Hepatocyte (in vitro differentiated cells): ENCODE measurements around the gene ZFTA. TPM values are rescaled to one million over a fixed set of nuclear protein-coding genes. Genes with fewer than 3 reads are reported as not detected.

Source experiments
- DNase-seq: peaks from one replicate; pipeline ENCODE4 v3.0.0-alpha.2; 2016; ENCODE audit warnings: low spot score
- H2AFZ ChIP-seq: fragments of 200-600 bp; sonication (generic); 2 replicates; pipeline ENCODE4 v1.6.0; 2016; ENCODE audit warnings: antibody characterized with exemption, mild to moderate bottlenecking
- H3K27ac ChIP-seq: fragments of 200-600 bp; sonication (generic); 2 replicates; pipeline ENCODE4 v1.5.1; 2016; ENCODE audit warnings: mild to moderate bottlenecking
- H3K27me3 ChIP-seq: fragments of 200-600 bp; sonication (generic); 2 replicates; pipeline ENCODE4 v1.6.1; 2016
- H3K36me3 ChIP-seq: fragments of 200-600 bp; sonication (generic); replicated peaks from 2 replicates; pipeline ENCODE4 v1.5.1; 2016; ENCODE audit warnings: low read depth; ENCODE audit not compliant: insufficient read depth
- H3K4me1 ChIP-seq: fragments of 200-600 bp; sonication (generic); 2 replicates; pipeline ENCODE4 v1.5.1; 2016; ENCODE audit warnings: mild to moderate bottlenecking, moderate library complexity; ENCODE audit not compliant: insufficient read depth
- H3K4me2 ChIP-seq: fragments of 200-600 bp; sonication (generic); 2 replicates; pipeline ENCODE4 v1.6.0; 2016
- H3K4me3 ChIP-seq: fragments of 200-600 bp; sonication (generic); 2 replicates; pipeline ENCODE4 v1.5.1; 2016; ENCODE audit warnings: mild to moderate bottlenecking
- H3K79me2 ChIP-seq: fragments of 200-600 bp; sonication (generic); 2 replicates; pipeline ENCODE4 v1.6.0; 2017; ENCODE audit warnings: mild to moderate bottlenecking
- H3K9me2 ChIP-seq: fragments of 200-600 bp; sonication (generic); replicated peaks from 2 replicates; pipeline ENCODE4 v1.6.0; 2017; ENCODE audit warnings: mild to moderate bottlenecking; ENCODE audit not compliant: insufficient read depth
- H3K9me3 ChIP-seq: fragments of 200-600 bp; sonication (generic); 2 replicates; pipeline ENCODE4 v1.5.1; 2016; ENCODE audit warnings: low read depth, mild to moderate bottlenecking
- H4K20me1 ChIP-seq: fragments of 200-600 bp; sonication (generic); 2 replicates; pipeline ENCODE4 v1.6.0; 2016; ENCODE audit warnings: mild to moderate bottlenecking; ENCODE audit not compliant: insufficient read depth, poor library complexity, severe bottlenecking
- EZH2 ChIP-seq: fragments of 200-600 bp; sonication (generic); IDR thresholded peaks from 2 replicates; pipeline ENCODE4 v1.6.1; 2016; ENCODE audit warnings: antibody characterized with exemption, mild to moderate bottlenecking, borderline replicate concordance
- EZH2phosphoT487 ChIP-seq: fragments of 200-600 bp; sonication (generic); IDR thresholded peaks from one replicate; pipeline ENCODE4 v1.6.1; 2018; ENCODE audit warnings: antibody characterized with exemption, mild to moderate bottlenecking, low read depth, moderate library complexity; ENCODE audit not compliant: unreplicated experiment, severe bottlenecking
- WGBS: methylation state at CpG from one replicate; pipeline ENCODE4 v1.1.6; 2016; ENCODE audit warnings: low lambda C conversion rate; ENCODE audit errors: missing lambda C conversion rate; 5-methylcytosine and 5-hydroxymethylcytosine counted together
- polyA plus RNA-seq: library from polyadenylated mRNA; unstranded; fragments of >200 nt; fragmentation: Nextera tagmentation; extraction: Ambion mirVana; gene quantifications from 2 replicates; pipeline ENCODE4 v1.2.1, GENCODE V29; 2016
- total RNA-seq: library from RNA; depleted of rRNA; stranded (reverse); fragments of >200 nt; gene quantifications from 2 replicates; pipeline ENCODE4 v1.2.3, GENCODE V29; 2014
- TF ChIP-seq, protein P1 (sequence below): fragments of 200-600 bp; sonication (generic); IDR thresholded peaks from 2 replicates; pipeline ENCODE4 v1.5.1; 2016; ENCODE audit warnings: antibody characterized with exemption, mild to moderate bottlenecking; ENCODE audit not compliant: poor library complexity

Gene ZFTA
- total and polyA plus RNA-seq, 2 experiments from 2014 or later: 14.7 to 44.1 TPM

DNA sequence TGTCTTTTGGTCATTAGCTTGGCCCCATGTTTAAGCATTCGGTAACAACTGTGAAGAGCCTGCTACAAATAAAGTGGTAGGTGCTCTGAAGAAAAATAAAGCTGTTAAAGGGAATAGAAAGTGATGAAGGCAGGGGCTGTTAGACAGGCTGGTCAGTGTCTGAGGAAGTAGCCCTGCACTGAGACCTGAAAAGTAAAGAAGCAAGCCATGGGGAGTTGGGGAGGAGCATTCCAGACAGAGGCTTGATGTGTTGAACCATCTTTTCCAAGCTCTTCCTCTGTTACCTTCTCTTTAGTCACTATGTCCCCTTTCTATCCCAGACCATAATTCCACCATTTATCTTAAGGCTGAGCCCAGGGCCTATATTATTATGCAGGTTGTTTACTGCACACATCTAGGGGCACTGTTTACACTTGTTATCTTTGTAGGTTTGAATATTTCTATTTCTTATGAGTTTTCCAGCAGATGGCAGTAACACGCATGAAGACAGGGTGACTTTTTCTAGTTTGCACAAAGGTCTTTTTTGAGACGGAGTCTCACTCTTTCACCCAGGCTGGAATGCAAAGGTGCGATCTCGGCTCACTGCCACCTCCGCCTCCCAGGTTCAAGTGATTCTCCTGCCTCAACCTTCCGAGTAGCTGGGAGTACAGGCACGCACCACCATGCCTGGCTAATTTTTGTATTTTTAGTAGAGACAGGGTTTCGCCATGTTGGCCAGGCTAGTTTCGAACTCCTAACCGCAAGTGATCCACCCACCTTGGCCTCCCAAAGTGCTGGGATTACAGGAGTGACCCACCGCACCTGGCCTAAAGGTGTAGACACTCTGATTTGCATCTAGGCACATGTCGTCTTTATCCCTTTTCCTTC lies 23.0 kb downstream of the ZFTA start:
- Histone ChIP-seq H3K27ac (no peak overlapping the region), H3K9me2 (no peaks in the 10 kb centered on the region), H3K27me3 (no peaks in the 10 kb centered on the region), H4K20me1 (no peaks in the 10 kb centered on the region), H2AFZ (no peak overlapping the region), H3K4me1 (no peaks in the 10 kb centered on the region), H3K4me3 (no peak overlapping the region), H3K36me3 (peaks cover 2% of the 10 kb centered on the region), H3K79me2 (peaks cover 25% of the 10 kb centered on the region), H3K9me3 (no peaks in the 10 kb centered on the region), H3K4me2 (no peak overlapping the region)
- TF ChIP-seq EZH2phosphoT487: no peak
- TF ChIP-seq, protein P1, sequence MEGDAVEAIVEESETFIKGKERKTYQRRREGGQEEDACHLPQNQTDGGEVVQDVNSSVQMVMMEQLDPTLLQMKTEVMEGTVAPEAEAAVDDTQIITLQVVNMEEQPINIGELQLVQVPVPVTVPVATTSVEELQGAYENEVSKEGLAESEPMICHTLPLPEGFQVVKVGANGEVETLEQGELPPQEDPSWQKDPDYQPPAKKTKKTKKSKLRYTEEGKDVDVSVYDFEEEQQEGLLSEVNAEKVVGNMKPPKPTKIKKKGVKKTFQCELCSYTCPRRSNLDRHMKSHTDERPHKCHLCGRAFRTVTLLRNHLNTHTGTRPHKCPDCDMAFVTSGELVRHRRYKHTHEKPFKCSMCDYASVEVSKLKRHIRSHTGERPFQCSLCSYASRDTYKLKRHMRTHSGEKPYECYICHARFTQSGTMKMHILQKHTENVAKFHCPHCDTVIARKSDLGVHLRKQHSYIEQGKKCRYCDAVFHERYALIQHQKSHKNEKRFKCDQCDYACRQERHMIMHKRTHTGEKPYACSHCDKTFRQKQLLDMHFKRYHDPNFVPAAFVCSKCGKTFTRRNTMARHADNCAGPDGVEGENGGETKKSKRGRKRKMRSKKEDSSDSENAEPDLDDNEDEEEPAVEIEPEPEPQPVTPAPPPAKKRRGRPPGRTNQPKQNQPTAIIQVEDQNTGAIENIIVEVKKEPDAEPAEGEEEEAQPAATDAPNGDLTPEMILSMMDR: peak; percentile 53
- no peak for TF ChIP-seq EZH2
- peak; percentile 34 for DNase-seq
- WGBS: 81% methylated on average over 13 of the region's 13 CpGs

DNA sequence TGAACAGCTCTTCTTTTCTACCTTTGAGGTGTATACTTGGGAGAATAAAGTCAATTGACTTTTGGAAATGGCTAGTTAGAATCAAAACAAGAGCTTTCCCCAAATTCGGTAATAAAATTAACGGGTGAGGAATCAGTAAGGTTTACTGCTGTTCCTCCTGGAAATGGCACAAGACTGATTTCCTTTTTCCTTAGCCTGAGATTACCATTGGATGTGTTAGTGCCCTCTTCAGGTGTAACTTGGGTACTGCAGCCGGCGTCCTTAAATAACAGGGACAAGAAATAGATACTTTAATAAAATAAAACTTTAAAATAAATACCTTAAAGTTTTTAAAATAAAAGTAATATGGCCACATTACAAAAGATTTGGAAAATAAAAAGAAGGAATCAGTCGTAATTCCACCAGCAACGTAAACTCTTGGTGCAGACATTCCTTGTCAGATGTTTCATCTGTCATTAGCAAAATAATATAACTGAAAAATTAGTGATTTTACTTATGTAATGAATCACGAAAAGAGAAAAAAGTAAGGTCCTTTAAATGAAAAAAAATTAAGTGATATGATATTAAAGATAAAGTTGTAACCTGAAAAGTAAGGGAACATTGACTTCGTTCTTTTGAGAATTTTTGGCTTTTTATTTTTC lies 29.7 kb downstream of the ZFTA start:
- Histone ChIP-seq H3K27ac (no peak overlapping the region), H3K4me2 (no peak overlapping the region), H3K36me3 (no peaks in the 10 kb centered on the region), H3K9me2 (no peaks in the 10 kb centered on the region), H2AFZ (no peak overlapping the region), H3K27me3 (no peaks in the 10 kb centered on the region), H3K4me1 (no peaks in the 10 kb centered on the region), H3K79me2 (peaks cover 17% of the 10 kb centered on the region), H3K4me3 (no peak overlapping the region), H4K20me1 (peaks cover 2% of the 10 kb centered on the region), H3K9me3 (no peaks in the 10 kb centered on the region)
- 21% methylated on average over 8 of the region's 8 CpGs for WGBS
- TF ChIP-seq, protein P1: peak; percentile 91
- TF ChIP-seq EZH2: no peak
- peak; percentile 84 for DNase-seq

DNA sequence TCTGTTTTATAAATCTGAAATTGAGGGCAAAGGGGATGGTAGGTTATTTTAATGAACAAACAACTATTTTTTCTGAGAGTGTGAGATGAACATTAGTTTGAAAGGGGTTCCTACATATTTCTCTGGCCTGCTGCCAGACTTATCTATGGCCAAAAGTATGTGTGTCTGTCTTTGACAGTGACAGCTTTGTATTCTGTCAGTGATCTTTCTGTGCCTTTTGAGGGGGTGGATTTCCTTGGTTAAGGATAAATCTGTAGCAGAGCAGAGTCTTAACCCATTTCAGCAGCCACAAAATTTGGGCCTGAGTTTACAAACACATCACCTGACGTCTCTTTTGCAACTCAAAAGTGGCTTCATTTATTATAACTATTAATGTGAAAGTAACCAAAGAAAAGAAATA lies 30.9 kb downstream of the ZFTA start:
- H3K9me3 ChIP-seq: no peaks in the 10 kb centered on the region
- H3K36me3 ChIP-seq: no peaks in the 10 kb centered on the region
- no peaks in the 10 kb centered on the region for H3K27me3 ChIP-seq
- DNase-seq: peak; percentile 8
- peaks cover 12% of the 10 kb centered on the region for H3K79me2 ChIP-seq
- TF ChIP-seq EZH2phosphoT487: no peak
- no peak overlapping the region for H3K4me3 ChIP-seq
- H4K20me1 ChIP-seq: peaks cover 2% of the 10 kb centered on the region
- WGBS: 95% methylated on average over 1 of the region's 1 CpG
- H3K4me1 ChIP-seq: no peaks in the 10 kb centered on the region
- no peaks in the 10 kb centered on the region for H3K9me2 ChIP-seq
- no peak overlapping the region for H2AFZ ChIP-seq
- no peak overlapping the region for H3K4me2 ChIP-seq
- no peak overlapping the region for H3K27ac ChIP-seq

DNA sequence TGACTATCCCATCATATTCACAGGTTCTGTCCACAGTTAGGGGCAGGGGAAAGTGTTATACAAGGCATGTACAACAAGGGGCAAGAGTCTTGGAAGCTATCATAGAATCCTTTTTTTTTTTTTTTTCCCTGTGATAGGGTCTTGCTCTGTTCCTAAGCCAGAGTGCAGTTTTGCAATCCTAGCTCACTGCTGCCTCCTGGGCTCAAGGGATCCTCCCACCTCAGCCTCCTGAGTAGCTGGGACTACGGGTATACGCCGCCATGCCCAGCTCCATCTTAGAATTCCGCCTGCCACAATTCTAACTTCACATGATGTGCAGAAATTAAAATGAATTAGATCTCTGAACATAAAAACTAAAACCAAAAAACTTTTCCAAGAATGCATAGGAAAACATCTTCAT lies 31.7 kb downstream of the ZFTA start:
- no peak for DNase-seq
- no peaks in the 10 kb centered on the region for H3K4me1 ChIP-seq
- TF ChIP-seq EZH2: no peak
- TF ChIP-seq EZH2phosphoT487: no peak
- TF ChIP-seq, protein P1: no peak
- H3K9me2 ChIP-seq: no peaks in the 10 kb centered on the region
- no peak overlapping the region for H3K4me3 ChIP-seq
- H4K20me1 ChIP-seq: peaks cover 2% of the 10 kb centered on the region
- no peaks in the 10 kb centered on the region for H3K9me3 ChIP-seq
- no peak overlapping the region for H3K4me2 ChIP-seq
- H2AFZ ChIP-seq: no peak overlapping the region
- no peaks in the 10 kb centered on the region for H3K27me3 ChIP-seq
- no peaks in the 10 kb centered on the region for H3K36me3 ChIP-seq
- H3K27ac ChIP-seq: no peak overlapping the region
- 92% methylated on average over 4 of the region's 4 CpGs for WGBS
- peaks cover 5% of the 10 kb centered on the region for H3K79me2 ChIP-seq
